AG10803 (cell line): Measurements from ENCODE around the gene ACOT7.

Experiments
- DNase-seq: peaks from one replicate; pipeline ENCODE4 v3.0.0; 2010; ENCODE audit warnings: low read depth
- H3K4me3 ChIP-seq: 2 replicates; pipeline ENCODE4 v1.5.1; 2011; ENCODE audit warnings: mild to moderate bottlenecking, low read length, control low read depth
- CTCF ChIP-seq: conservative IDR thresholded peaks from 2 replicates; pipeline ENCODE4 v1.5.1; 2011; ENCODE audit warnings: mild to moderate bottlenecking, low read length, control low read depth, inconsistent platforms

ACOT7 gene

GRCh38 chr1:6257541-6258069 lies 136.0 kb downstream of the ACOT7 start:
- no peak overlapping the region for H3K4me3 ChIP-seq
- no peak for DNase-seq
- TF ChIP-seq CTCF = no peak

GRCh38 chr1:6256645-6257044 lies 136.9 kb downstream of the ACOT7 start:
- H3K4me3 ChIP-seq = no peak overlapping the region
- TF ChIP-seq CTCF = no peak
- DNase-seq = no peak

- no peak for DNase-seq
- no peak overlapping the region for H3K4me3 ChIP-seq
- no peak for TF ChIP-seq CTCF
Measured at GRCh38 chr1:6254691-6255090, 138.9 kb downstream of the ACOT7 start.

- no peak for DNase-seq
- TF ChIP-seq CTCF = no peak
- no peak overlapping the region for H3K4me3 ChIP-seq
Measured at GRCh38 chr1:6253380-6253779, 140.2 kb downstream of the ACOT7 start.

GRCh38 chr1:6252374-6252710 lies 141.2 kb downstream of the ACOT7 start:
- no peak for DNase-seq
- H3K4me3 ChIP-seq = no peak overlapping the region
- TF ChIP-seq CTCF = no peak

- no peak for DNase-seq
- no peak for TF ChIP-seq CTCF
- H3K4me3 ChIP-seq = no peak overlapping the region
Measured at GRCh38 chr1:6251681-6252373, 141.7 kb downstream of the ACOT7 start.

- no peak overlapping the region for H3K4me3 ChIP-seq
- no peak for TF ChIP-seq CTCF
- no peak for DNase-seq
Measured at GRCh38 chr1:6251233-6251632, 142.3 kb downstream of the ACOT7 start.
